ENCODE results near the gene GREM1. TPM values are rescaled to one million over a fixed set of nuclear protein-coding genes. Genes with fewer than 3 reads are reported as not detected.

The GREM1 gene
- total RNA-seq, 4 donors from 2014 or later = 0.31 to 1.0 (median 0.41) TPM; not detected in 1

GRCh38 chr15:32767236-32767635 lies 49.4 kb downstream of the GREM1 start:
- no peaks in the 10 kb centered on the region for H3K4me1 ChIP-seq
- no peaks in the 10 kb centered on the region for H3K27me3 ChIP-seq
- TF ChIP-seq POLR2A (IDR thresholded peaks at IDR 0.05) = no peak
- TF ChIP-seq, protein P1, sequence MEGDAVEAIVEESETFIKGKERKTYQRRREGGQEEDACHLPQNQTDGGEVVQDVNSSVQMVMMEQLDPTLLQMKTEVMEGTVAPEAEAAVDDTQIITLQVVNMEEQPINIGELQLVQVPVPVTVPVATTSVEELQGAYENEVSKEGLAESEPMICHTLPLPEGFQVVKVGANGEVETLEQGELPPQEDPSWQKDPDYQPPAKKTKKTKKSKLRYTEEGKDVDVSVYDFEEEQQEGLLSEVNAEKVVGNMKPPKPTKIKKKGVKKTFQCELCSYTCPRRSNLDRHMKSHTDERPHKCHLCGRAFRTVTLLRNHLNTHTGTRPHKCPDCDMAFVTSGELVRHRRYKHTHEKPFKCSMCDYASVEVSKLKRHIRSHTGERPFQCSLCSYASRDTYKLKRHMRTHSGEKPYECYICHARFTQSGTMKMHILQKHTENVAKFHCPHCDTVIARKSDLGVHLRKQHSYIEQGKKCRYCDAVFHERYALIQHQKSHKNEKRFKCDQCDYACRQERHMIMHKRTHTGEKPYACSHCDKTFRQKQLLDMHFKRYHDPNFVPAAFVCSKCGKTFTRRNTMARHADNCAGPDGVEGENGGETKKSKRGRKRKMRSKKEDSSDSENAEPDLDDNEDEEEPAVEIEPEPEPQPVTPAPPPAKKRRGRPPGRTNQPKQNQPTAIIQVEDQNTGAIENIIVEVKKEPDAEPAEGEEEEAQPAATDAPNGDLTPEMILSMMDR (IDR thresholded peaks at IDR 0.05 in 4 of 5, conservative IDR thresholded peaks at IDR 0.05 in 1 of 5) = no peak
- DNase-seq (no peak), ATAC-seq (no peak)
- H3K9me3 ChIP-seq = no peaks in the 10 kb centered on the region
- no peak overlapping the region for H3K27ac ChIP-seq
- intact Hi-C loops (cut with DNase I; ENCODE audit: low total_unique reads) (no loop called here), in situ Hi-C loops (cut with MboI; ENCODE audit: low sequenced_read_pairs in 4 of 4) (no loop called here)
- H3K36me3 ChIP-seq = no peaks in the 10 kb centered on the region
- H3K4me3 ChIP-seq = no peak overlapping the region

DNA sequence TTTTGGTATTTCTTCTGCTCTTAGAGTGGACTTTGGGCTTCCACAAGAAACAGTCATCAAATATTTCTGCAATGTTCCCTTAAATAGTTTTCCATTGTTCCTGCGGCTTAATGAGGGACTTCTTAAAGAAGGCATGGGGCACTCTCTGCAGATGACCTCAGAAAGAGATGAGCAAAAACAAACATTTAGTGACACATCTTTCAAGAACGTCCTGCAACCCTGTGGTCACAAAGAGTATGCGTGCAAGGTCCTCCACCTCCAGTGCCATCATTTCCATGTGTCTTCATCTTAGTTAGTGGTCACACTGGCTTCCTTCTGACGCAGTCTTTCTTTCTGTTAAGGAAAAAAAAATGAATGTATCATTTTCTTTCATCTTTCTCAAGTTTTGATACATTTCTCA lies 56.2 kb downstream of the GREM1 start:
- in situ Hi-C loops (cut with MboI; ENCODE audit: low sequenced_read_pairs in 4 of 4) (no loop called here), intact Hi-C loops (cut with DNase I; ENCODE audit: low total_unique reads) (no loop called here)
- no peaks in the 10 kb centered on the region for H3K27me3 ChIP-seq
- H3K36me3 ChIP-seq = no peaks in the 10 kb centered on the region
- DNase-seq (no peak), ATAC-seq (no peak)
- H3K4me1 ChIP-seq = no peaks in the 10 kb centered on the region
- H3K27ac ChIP-seq = no peak overlapping the region
- H3K9me3 ChIP-seq = peaks cover 0 to 4% (median 0%) of the 10 kb centered on the region in 3 donors
- no peak overlapping the region for H3K4me3 ChIP-seq
- TF ChIP-seq POLR2A (IDR thresholded peaks at IDR 0.05) = no peak
- TF ChIP-seq, protein P1 (IDR thresholded peaks at IDR 0.05 in 4 of 5, conservative IDR thresholded peaks at IDR 0.05 in 1 of 5) = no peak

DNA sequence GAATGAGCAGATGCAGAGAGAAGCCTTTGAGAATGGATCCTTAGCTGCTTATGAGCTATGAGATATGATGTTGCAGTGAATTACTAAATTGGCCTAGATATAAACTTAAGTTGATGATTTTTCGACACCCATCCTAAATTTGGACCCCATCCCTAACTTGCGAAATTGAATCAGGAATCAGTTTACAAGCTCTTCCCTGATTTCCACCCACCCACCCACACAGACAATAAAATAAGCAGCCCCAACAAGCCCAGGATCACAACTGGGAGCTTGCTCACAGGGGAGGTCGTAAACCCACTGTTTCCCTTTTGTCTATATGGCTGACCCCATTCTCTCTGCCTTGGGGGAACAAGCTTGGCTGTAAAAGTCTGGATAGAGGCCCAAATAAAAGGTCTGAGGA lies 57.3 kb downstream of the GREM1 start:
- ATAC-seq (no peak), DNase-seq (no peak)

GRCh38 chr15:32778391-32779176 lies 60.8 kb downstream of the GREM1 start:
- H3K27ac ChIP-seq = no peak overlapping the region
- no peaks in the 10 kb centered on the region for H3K36me3 ChIP-seq
- H3K4me1 ChIP-seq = no peaks in the 10 kb centered on the region
- TF ChIP-seq, protein P1 (IDR thresholded peaks at IDR 0.05 in 4 of 5, conservative IDR thresholded peaks at IDR 0.05 in 1 of 5) = no peak
- TF ChIP-seq POLR2A (IDR thresholded peaks at IDR 0.05) = no peak
- H3K9me3 ChIP-seq = peaks cover 0 to 4% (median 0%) of the 10 kb centered on the region in 3 donors
- no peaks in the 10 kb centered on the region for H3K27me3 ChIP-seq
- no peak overlapping the region for H3K4me3 ChIP-seq
- in situ Hi-C loops (cut with MboI; ENCODE audit: low sequenced_read_pairs in 4 of 4) (no loop called here), intact Hi-C loops (cut with DNase I; ENCODE audit: low total_unique reads) (no loop called here)
- ATAC-seq = no peak
- no peak for DNase-seq

More for the DNA sequence above, 57.3 kb downstream of the GREM1 start:
- peaks cover 0 to 4% (median 0%) of the 10 kb centered on the region in 3 donors for H3K9me3 ChIP-seq
- no peaks in the 10 kb centered on the region for H3K27me3 ChIP-seq
- in situ Hi-C loops (cut with MboI; ENCODE audit: low sequenced_read_pairs in 4 of 4) = no loop called here
- no peaks in the 10 kb centered on the region for H3K4me1 ChIP-seq
- no peak overlapping the region for H3K4me3 ChIP-seq
- TF ChIP-seq POLR2A (IDR thresholded peaks at IDR 0.05) = no peak
- TF ChIP-seq, protein P1 (IDR thresholded peaks at IDR 0.05 in 4 of 5, conservative IDR thresholded peaks at IDR 0.05 in 1 of 5) = no peak
- intact Hi-C loops (cut with DNase I; ENCODE audit: low total_unique reads) = no loop called here
- no peak overlapping the region for H3K27ac ChIP-seq
- H3K36me3 ChIP-seq = no peaks in the 10 kb centered on the region
